SK-N-MC (cell line): Measurements from ENCODE around the gene USF1.

Experiments
- EZH2 ChIP-seq: fragments of 200-600 bp; sonication (generic); IDR thresholded peaks from one replicate; pipeline ENCODE4 v1.6.1; 2017; ENCODE audit warnings: antibody characterized with exemption
- POLR2AphosphoS5 ChIP-seq: IDR thresholded peaks from 2 replicates; pipeline ENCODE4 v1.6.1; 2012; ENCODE audit warnings: mild to moderate bottlenecking, low read depth, low read length, borderline replicate concordance

GRCh38 chr1:161018631-161018930, 27.2 kb downstream of the USF1 start:
- no peak for TF ChIP-seq POLR2AphosphoS5
- TF ChIP-seq EZH2: no peak
